ENCODE data around the gene ASB13. TPM values are rescaled to one million over a fixed set of nuclear protein-coding genes. Genes with fewer than 3 reads are reported as not detected.

ASB13 gene
- total RNA-seq, 3 donors from 2014 or later (not counting 1 experiment from before 2014, with no cell fraction given): 0.99 to 2.4 (median 1.4) TPM

DNA sequence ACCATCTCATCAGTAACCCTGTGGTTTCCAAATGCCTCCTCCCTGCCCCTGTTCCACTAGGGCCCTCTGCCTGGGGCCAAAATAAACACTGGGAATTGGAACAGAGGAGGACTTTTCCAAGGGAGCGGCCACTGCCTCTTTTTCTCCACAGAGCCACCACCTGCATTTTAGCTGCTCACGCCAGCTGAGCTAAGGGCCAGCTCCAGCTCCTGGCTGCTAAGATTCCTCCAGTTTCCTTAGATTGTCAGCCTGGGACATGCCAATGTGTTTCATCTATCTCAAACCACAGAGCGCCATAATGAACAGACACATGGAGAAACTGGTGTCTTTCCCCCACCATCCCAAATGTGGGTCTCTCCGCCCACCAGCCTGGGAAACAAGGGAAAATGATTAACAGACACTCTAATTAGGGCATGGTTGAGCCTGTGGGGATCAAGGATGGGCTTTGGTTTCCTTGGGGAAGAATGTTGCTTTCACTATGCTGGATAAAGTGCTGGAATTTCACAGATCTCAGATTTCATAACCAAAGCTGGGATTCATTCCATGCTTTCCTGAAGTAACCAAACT, 52.2 kb downstream of the ASB13 start:
- ATAC-seq: no peak
- H3K4me1 Mint-ChIP-seq: no peaks in the 10 kb centered on the region
- H3K4me3 Mint-ChIP-seq: no peak overlapping the region
- no peak for DNase-seq
- H3K36me3 Mint-ChIP-seq: no peaks in the 10 kb centered on the region
- H3K9me3 Mint-ChIP-seq: no peaks in the 10 kb centered on the region
- H3K27ac Mint-ChIP-seq: no peak overlapping the region
- no peak overlapping the region for H3K27ac ChIP-seq (ENCODE audit: low read length)
- TF ChIP-seq, protein P1, sequence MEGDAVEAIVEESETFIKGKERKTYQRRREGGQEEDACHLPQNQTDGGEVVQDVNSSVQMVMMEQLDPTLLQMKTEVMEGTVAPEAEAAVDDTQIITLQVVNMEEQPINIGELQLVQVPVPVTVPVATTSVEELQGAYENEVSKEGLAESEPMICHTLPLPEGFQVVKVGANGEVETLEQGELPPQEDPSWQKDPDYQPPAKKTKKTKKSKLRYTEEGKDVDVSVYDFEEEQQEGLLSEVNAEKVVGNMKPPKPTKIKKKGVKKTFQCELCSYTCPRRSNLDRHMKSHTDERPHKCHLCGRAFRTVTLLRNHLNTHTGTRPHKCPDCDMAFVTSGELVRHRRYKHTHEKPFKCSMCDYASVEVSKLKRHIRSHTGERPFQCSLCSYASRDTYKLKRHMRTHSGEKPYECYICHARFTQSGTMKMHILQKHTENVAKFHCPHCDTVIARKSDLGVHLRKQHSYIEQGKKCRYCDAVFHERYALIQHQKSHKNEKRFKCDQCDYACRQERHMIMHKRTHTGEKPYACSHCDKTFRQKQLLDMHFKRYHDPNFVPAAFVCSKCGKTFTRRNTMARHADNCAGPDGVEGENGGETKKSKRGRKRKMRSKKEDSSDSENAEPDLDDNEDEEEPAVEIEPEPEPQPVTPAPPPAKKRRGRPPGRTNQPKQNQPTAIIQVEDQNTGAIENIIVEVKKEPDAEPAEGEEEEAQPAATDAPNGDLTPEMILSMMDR (IDR thresholded peaks at IDR 0.05): no peak
- WGBS (ENCODE audit: insufficient coverage): 91% methylated on average over 4 of the region's 4 CpGs
- H3K27me3 Mint-ChIP-seq (ENCODE audit: low read depth in 2 of 2): peaks cover 0 to 3% of the 10 kb centered on the region in 2 donors
- H3K27me3 ChIP-seq (ENCODE audit: control insufficient read depth, insufficient read depth, low read length): no peaks in the 10 kb centered on the region
- H3K9me3 ChIP-seq (ENCODE audit: control insufficient read depth, insufficient read depth, low read length): no peaks in the 10 kb centered on the region
- no peaks in the 10 kb centered on the region for H3K4me1 ChIP-seq (ENCODE audit: control insufficient read depth, insufficient read depth, low read length)
- H3K4me3 ChIP-seq (ENCODE audit: low read length): no peak overlapping the region
- intact Hi-C loops (cut with micrococcal nuclease): no loop called here
- H3K36me3 ChIP-seq (ENCODE audit: control insufficient read depth, insufficient read depth, low read length): no peaks in the 10 kb centered on the region

DNA sequence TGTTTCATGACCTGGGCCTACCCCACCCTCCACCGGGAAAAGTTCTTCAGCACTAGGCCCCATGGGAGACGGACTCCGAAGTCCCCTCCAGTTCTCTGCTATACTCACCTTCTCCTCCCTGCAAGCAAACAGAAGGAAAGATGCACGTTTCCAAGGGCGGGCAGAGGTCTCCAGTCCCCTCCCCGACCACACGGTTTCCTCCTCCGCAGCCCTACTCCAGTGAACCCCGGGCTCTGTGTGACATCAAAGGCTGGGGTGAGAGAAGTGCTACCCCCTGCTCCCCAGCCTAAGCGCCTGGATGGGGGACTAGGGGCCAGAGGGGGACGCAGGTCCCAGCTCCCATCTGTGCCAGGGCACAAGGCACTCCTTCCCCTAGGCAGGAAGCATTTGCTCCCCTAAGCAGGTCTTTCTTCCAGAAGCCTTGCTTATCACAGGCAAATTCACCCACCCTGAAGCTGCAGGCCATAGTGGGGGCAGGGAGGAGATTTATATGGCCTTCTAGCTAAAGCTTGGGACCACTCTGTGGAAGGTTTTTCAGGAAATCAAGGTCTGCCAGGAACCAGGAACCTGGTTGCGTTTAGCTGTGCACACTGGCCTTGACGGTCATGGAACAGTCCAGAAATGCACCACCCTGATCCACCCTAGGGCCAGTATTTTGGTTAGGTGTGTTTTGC, 52.8 kb downstream of the ASB13 start:
- 92% methylated on average over 13 of the region's 13 CpGs for WGBS (ENCODE audit: insufficient coverage)
- no peaks in the 10 kb centered on the region for H3K9me3 ChIP-seq (ENCODE audit: control insufficient read depth, insufficient read depth, low read length)
- Mint-ChIP-seq H3K4me1 (no peaks in the 10 kb centered on the region), H3K27ac (no peak overlapping the region), H3K4me3 (no peak overlapping the region), H3K9me3 (no peaks in the 10 kb centered on the region), H3K36me3 (no peaks in the 10 kb centered on the region), H3K27me3 (ENCODE audit: low read depth in 2 of 2) (peaks cover 2 to 3% of the 10 kb centered on the region in 2 donors)
- no peaks in the 10 kb centered on the region for H3K27me3 ChIP-seq (ENCODE audit: control insufficient read depth, insufficient read depth, low read length)
- ATAC-seq (no peak), DNase-seq (no peak)
- intact Hi-C loops (cut with micrococcal nuclease): no loop called here
- TF ChIP-seq, protein P1 (IDR thresholded peaks at IDR 0.05): no peak
- H3K4me3 ChIP-seq (ENCODE audit: low read length): no peak overlapping the region
- no peak overlapping the region for H3K27ac ChIP-seq (ENCODE audit: low read length)
- no peaks in the 10 kb centered on the region for H3K4me1 ChIP-seq (ENCODE audit: control insufficient read depth, insufficient read depth, low read length)
- no peaks in the 10 kb centered on the region for H3K36me3 ChIP-seq (ENCODE audit: control insufficient read depth, insufficient read depth, low read length)

DNA sequence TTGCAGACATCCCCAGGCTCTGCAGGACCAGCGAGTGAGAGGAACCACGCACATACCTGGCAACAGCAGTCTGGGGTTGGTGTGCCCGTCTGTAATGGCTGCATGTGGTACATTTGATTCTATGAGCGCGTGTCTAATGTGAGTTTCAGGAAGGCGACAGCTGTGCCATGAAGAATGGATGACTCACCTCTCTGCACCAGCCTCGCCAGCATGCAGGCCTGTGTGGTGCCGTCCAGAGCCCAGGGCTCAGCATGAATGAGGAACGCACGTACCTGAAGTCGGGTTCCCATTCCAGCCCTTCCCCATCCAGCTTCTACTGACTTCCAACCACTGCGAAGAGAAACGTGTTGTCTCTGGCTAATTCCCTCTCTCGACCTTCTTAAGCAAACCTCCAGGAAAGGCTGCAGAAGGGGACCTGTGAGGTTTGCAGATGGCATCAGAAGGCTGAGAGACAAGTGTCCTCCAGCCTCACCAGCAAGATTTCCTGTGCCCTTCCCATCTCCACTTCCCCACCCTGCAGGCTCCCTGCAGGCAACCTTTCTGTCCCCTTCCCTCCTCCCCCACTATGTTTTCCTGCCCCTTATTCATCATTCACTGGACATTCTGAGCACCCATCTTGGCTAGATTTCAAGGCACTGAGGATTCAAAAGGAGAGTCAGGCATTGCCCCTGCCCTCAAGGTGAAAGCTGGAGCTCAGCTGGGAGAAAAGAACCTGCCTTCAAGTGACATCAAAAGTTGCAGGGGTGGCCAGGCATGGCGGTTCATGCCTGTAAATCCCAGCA, 54.3 kb downstream of the ASB13 start:
- Histone ChIP-seq H3K4me3 (ENCODE audit: low read length) (no peak overlapping the region), H3K36me3 (ENCODE audit: control insufficient read depth, insufficient read depth, low read length) (no peaks in the 10 kb centered on the region), H3K4me1 (ENCODE audit: control insufficient read depth, insufficient read depth, low read length) (no peaks in the 10 kb centered on the region), H3K27me3 (ENCODE audit: control insufficient read depth, insufficient read depth, low read length) (no peaks in the 10 kb centered on the region), H3K27ac (ENCODE audit: low read length) (no peak overlapping the region), H3K9me3 (ENCODE audit: control insufficient read depth, insufficient read depth, low read length) (no peaks in the 10 kb centered on the region)
- no peaks in the 10 kb centered on the region for H3K4me1 Mint-ChIP-seq
- TF ChIP-seq, protein P1 (IDR thresholded peaks at IDR 0.05): no peak
- no peaks in the 10 kb centered on the region for H3K36me3 Mint-ChIP-seq
- no peak overlapping the region for H3K4me3 Mint-ChIP-seq
- ATAC-seq (no peak), DNase-seq (no peak)
- intact Hi-C loops (cut with micrococcal nuclease): no loop called here
- no peak overlapping the region for H3K27ac Mint-ChIP-seq
- 89% methylated on average over 15 of the region's 15 CpGs for WGBS (ENCODE audit: insufficient coverage)
- peaks cover 4 to 8% of the 10 kb centered on the region in 2 donors for H3K27me3 Mint-ChIP-seq (ENCODE audit: low read depth in 2 of 2)
- H3K9me3 Mint-ChIP-seq: no peaks in the 10 kb centered on the region

Measured in natural killer cell (primary cell).